Spleen (tissue), 11 donors: ENCODE data around the gene ATG101. TPM values are rescaled to one million over a fixed set of nuclear protein-coding genes. Genes with fewer than 3 reads are reported as not detected.
A peak's percentile ranks its signal among the peaks of the same experiment; 100 is the strongest.
"Not testable (repeated sequence)": the region's sequence is repeated elsewhere in the genome, so short reads cannot be mapped to it uniquely, and the experiment has no call there.

Source experiments
- DNase-seq: peaks from one replicate; pipeline ENCODE4 v3.0.0-alpha.2; 2020
- H3K27ac ChIP-seq, 8 donors: fragments of 200-600 bp; sonication (generic) in 7 of 8; 1 replicate in 4 of 8; 2 replicates in 4 of 8; pipeline versions ENCODE4 v1.5.0 to v1.8.0; 2016 to 2021; ENCODE audit warnings: inconsistent platforms in 4 of 8, mild to moderate bottlenecking in 4 of 8, moderate library complexity in 1 of 8
- H3K27me3 ChIP-seq, 7 donors: fragments of 200-600 bp; sonication (generic) in 6 of 7; replicated peaks in 1 of 7; 1 replicate in 4 of 7; 2 replicates in 3 of 7; pipeline versions ENCODE4 v1.5.0 to v1.8.0; 2016 to 2021; ENCODE audit warnings: inconsistent platforms in 3 of 7, mild to moderate bottlenecking in 1 of 7
- H3K36me3 ChIP-seq, 6 donors: fragments of 200-600 bp; sonication (generic) in 5 of 6; 1 replicate in 4 of 6; 2 replicates in 2 of 6; pipeline versions ENCODE4 v1.5.0 to v1.8.0; 2016 to 2021; ENCODE audit warnings: inconsistent platforms in 2 of 6
- H3K4me1 ChIP-seq, 6 donors: fragments of 200-600 bp; sonication (generic) in 5 of 6; 1 replicate in 3 of 6; 2 replicates in 3 of 6; pipeline versions ENCODE4 v1.5.0 to v1.8.0; 2016 to 2021; ENCODE audit warnings: inconsistent platforms in 3 of 6
- H3K4me3 ChIP-seq, 8 donors: fragments of 200-600 bp; sonication (generic) in 7 of 8; 1 replicate in 4 of 8; 2 replicates in 4 of 8; pipeline versions ENCODE4 v1.5.0 to v1.8.0; 2016 to 2021; ENCODE audit warnings: inconsistent platforms in 4 of 8, mild to moderate bottlenecking in 4 of 8, moderate library complexity in 2 of 8
- H3K9me3 ChIP-seq, 8 donors: fragments of 200-600 bp; sonication (generic) in 7 of 8; 1 replicate in 4 of 8; 2 replicates in 4 of 8; pipeline versions ENCODE4 v1.5.0 to v1.8.0; 2016 to 2021; ENCODE audit warnings: inconsistent platforms in 4 of 8
- CTCF ChIP-seq, 11 experiments: fragments of 200-600 bp in 7 of 11; fragments of 450-650 bp in 4 of 11; sonication (generic) in 4 of 11; IDR thresholded peaks in 8 of 11; conservative IDR thresholded peaks in 3 of 11; 1 replicate in 7 of 11; 2 replicates in 4 of 11; pipeline versions ENCODE4 v1.4.0 to v1.8.0; 2016 to 2021; ENCODE audit warnings: antibody characterized with exemption in 11 of 11, inconsistent platforms in 4 of 11, mild to moderate bottlenecking in 1 of 11
- POLR2A ChIP-seq, 3 donors: fragments of 450-650 bp; IDR thresholded peaks; one replicate each; pipeline ENCODE4 v1.5.1; 2017; ENCODE audit warnings: antibody characterized with exemption in 3 of 3, mild to moderate bottlenecking in 1 of 3
- POLR2AphosphoS5 ChIP-seq, 3 donors: sonication (generic); formaldehyde crosslinking; IDR thresholded peaks; one replicate each; pipeline ENCODE4 v1.5.1; 2017; ENCODE audit warnings: antibody characterized with exemption in 3 of 3
- WGBS, 5 donors: extraction: QIAGEN DNeasy Blood & Tissue Kit in 3 of 5; methylation state at CpG; one replicate each; pipeline versions ENCODE4 v1.1.5 to v1.1.7; 2013 to 2018; 5-methylcytosine and 5-hydroxymethylcytosine counted together
- intact Hi-C: fragments of 100-400 bp; cut with DNase I; formaldehyde crosslinking; loops from one replicate; pipeline ENCODE4 v1.15.0; 2023; ENCODE audit warnings: low total_unique reads
- polyA plus RNA-seq, 3 donors: library from polyadenylated mRNA; stranded (reverse); fragments of 200-250 nt; gene quantifications; one replicate each; pipeline ENCODE4 v1.2.1, GENCODE V29; 2013
- total RNA-seq, 7 donors: library from RNA; depleted of rRNA in 3 of 7; stranded (reverse); fragments of >200 nt in 3 of 7; fragmentation: NEBNext Ultra II Directional in 4 of 7; extraction: Animal tissue kit (Norgen Biotek cat#: 25700) in 4 of 7; gene quantifications; one replicate each; pipeline versions ENCODE4 v1.1.0 to v1.2.1, GENCODE V29; 2016 to 2021
- donor health status: healthy with polysubstance abuse.
- donor health status: DM: no; HTN: no; CAD: no; lungs with moderate emphysema.
- donor health status: DM: no; HTN: no; CAD: no.
- donor health status: Bipolar disorder and iron deficiency.
- donor health status: healthy.
- donor health status: DM: no; HTN: no; CAD: no.
- donor health status: DM: yes; HTN: yes; CAD: no.

ATG101 gene
- total and polyA plus RNA-seq, 10 donors: 23.5 to 81.1 (median 33.5) TPM

DNA sequence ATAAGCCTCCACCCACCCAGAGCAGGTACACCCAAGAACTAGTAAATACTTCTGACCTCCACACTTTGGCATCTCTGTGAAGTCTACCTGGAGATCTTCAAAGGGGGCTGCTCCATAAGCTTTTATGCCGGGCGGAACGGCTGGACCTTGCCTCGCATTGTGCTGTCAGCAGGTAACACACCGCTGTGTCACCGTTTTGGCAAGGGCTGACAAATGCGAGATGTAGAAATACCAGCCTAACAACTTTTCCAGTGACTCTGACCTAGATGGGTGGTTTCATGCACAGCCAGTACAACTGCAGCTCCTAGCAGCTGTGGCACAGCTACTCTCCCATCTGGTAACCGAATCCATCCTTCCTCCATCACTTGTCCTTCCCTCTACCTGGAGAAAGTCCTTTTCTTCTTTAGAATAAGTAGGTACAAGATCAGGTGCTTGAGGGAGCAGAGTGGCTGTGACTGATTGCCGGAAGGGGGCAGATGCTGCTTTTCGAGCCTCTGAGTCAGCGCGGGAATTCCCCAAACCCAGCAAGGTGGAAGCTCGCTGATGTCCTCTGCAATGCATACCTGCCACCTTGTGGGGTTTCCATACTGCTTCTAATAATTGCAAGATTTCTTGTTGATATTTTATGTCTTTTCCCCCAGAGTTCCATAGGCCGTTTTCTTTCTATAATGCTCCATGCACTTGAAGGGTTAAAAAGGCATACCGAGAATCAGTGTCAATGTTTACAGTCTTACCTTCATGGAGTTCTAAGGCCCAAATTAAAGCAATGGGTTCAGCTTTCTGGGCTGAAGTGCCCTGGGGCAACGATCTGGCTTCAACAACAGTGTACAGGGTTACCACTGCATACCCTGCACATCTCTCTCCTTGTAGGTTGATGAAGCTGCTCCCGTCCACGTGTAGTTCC, 46.7 kb downstream of the ATG101 start:
- peak in 8 of 11 experiments; percentile 16 to 61 (median 39) for TF ChIP-seq CTCF (IDR thresholded peaks at IDR 0.05 in 8 of 11, conservative IDR thresholded peaks at IDR 0.05 in 3 of 11)
- DNase-seq: peak; percentile 79
- H3K27ac ChIP-seq, H3K36me3 ChIP-seq, H3K4me3 ChIP-seq, intact Hi-C loops, H3K9me3 ChIP-seq: not testable (repeated sequence)
- Histone ChIP-seq H3K27me3 (peaks cover 0 to 19% (median 0%) of the 10 kb centered on the region in 7 donors), H3K4me1 (peaks cover 7 to 38% (median 25%) of the 10 kb centered on the region in 6 donors)
- WGBS, 5 donors: 63 to 70% (median 64%) methylated on average over 18 of the region's 18 CpGs

- H3K27me3 ChIP-seq: peaks cover 0 to 30% (median 0%) of the 10 kb centered on the region in 7 donors
- H3K9me3 ChIP-seq, H3K36me3 ChIP-seq, intact Hi-C loops, H3K4me3 ChIP-seq: not testable (repeated sequence)
- H3K27ac ChIP-seq: peak overlapping the region in 4 of 8 donors; percentile 11 to 58 (median 51)
- 82 to 89% (median 88%) methylated on average over 20 of the region's 20 CpGs for WGBS, 5 donors
- peak; percentile 65 for DNase-seq
- peaks cover 11 to 47% (median 33%) of the 10 kb centered on the region in 6 donors for H3K4me1 ChIP-seq
Measured at GRCh38 chr12:52117806-52118475, 48.2 kb downstream of the ATG101 start.

DNA sequence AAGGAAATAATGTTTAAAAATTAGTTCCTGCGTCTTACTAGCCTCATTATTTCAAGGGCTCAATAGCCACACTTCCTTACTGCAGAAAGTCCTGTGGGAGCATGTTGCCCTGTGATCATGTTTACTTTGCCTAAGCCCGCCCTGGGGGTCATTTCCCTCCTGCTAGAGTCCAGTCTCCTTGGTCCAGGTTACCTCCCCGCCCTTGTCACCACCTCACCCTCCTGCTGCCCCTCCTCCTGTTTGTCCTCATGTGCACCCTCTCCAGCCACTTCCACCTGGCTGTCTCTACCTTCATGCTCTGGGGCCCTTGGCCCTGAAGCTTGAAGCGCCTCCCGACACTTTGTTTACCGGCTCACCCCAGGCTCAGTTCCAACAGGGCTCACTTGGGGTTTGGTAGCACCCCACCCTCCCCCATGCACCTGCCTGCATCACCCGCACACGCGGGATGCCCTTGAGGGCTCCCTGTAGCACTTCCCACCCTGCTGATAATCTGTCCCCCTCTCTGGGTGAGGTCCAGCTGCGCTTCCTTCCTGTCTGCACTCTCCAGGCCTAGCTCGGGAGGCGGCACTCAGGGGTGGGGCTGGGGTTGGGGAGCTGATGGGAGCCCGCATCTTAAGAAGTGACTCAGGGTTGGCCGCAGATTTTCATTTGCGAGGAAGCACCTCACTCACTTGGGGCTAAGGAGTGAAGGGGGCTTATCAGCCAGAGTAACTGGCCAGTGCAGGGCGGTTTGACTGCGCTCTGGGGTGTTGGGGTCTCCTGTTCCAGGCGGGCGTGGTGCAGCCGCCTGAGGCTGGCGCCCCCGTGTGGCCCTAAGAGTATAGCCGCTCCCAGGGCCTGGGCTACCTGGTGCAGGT, 49.8 kb downstream of the ATG101 start:
- Histone ChIP-seq H3K27me3 (peaks cover 0 to 30% (median 0%) of the 10 kb centered on the region in 7 donors), H3K9me3 (no peaks in the 10 kb centered on the region), H3K4me3 (peak overlapping the region in 1 of 8 donors; percentile 4), H3K27ac (peak overlapping the region in 3 of 8 donors; percentile 46 to 58 (median 53)), H3K36me3 (no peaks in the 10 kb centered on the region), H3K4me1 (peaks cover 11 to 54% (median 36%) of the 10 kb centered on the region in 6 donors)
- TF ChIP-seq CTCF (IDR thresholded peaks at IDR 0.05 in 8 of 11, conservative IDR thresholded peaks at IDR 0.05 in 3 of 11) (peak in 8 of 11 experiments; percentile 33 to 70 (median 58)), POLR2A (IDR thresholded peaks at IDR 0.05) (no peak), POLR2AphosphoS5 (IDR thresholded peaks at IDR 0.05) (peak in 1 of 3 donors; percentile 49)
- 20 to 31% (median 22%) methylated on average over 18 to 23 of the region's 23 CpGs for WGBS, 5 donors
- intact Hi-C loops: no loop called here
- DNase-seq: peak; percentile 83
